H1 (cell line): ENCODE data around the gene YEATS2. TPM values are rescaled to one million over a fixed set of nuclear protein-coding genes. Genes with fewer than 3 reads are reported as not detected.

Experiments used
- CTCF ChIA-PET: fragments of 300-600 bp; sonication (Branson Sonifier 250); formaldehyde crosslinking; loops from one replicate; lab custom pipeline; 2021; ENCODE audit not compliant: partially characterized antibody; lab: Charles Lee
- POLR2A ChIA-PET: fragments of 300-600 bp; sonication (Branson Sonifier 250); formaldehyde crosslinking; loops from one replicate; lab custom pipeline; 2021; ENCODE audit warnings: inconsistent platforms; ENCODE audit not compliant: partially characterized antibody; lab: Charles Lee
- DNase-seq, 2 experiments: peaks; one replicate each; pipeline versions ENCODE4 v3.0.0 to v3.0.0-alpha.2; 2010 to 2022; ENCODE audit warnings: low spot score in 2 of 2, low read depth in 1 of 2, mixed read lengths in 1 of 2
- FAIRE-seq: peaks from 2 replicates; lab custom pipeline; 2011; peaks lifted over from hg19 to GRCh38; lab: Jason Lieb, UNC
- H2AFZ ChIP-seq: 2 replicates; pipeline ENCODE4 v1.8.1; 2012; ENCODE audit warnings: low read length, inconsistent platforms
- H2AK5ac ChIP-seq: 2 replicates; pipeline ENCODE4 v1.6.1; 2013; ENCODE audit warnings: low read depth, low read length
- H2BK120ac ChIP-seq: replicated peaks from 2 replicates; pipeline ENCODE3; 2013; ENCODE audit warnings: low read depth, low read length, inconsistent platforms
- H2BK12ac ChIP-seq: 2 replicates; pipeline ENCODE4 v1.6.1; 2013; ENCODE audit warnings: low read depth, low read length
- H2BK15ac ChIP-seq: 2 replicates; pipeline ENCODE4 v1.6.1; 2013; ENCODE audit warnings: low read length
- H2BK20ac ChIP-seq: 2 replicates; pipeline ENCODE4 v1.6.1; 2013; ENCODE audit warnings: low read length
- H2BK5ac ChIP-seq: 2 replicates; pipeline ENCODE4 v1.6.1; 2013; ENCODE audit warnings: low read depth, low read length
- H3K14ac ChIP-seq: 2 replicates; pipeline ENCODE4 v1.6.1; 2013; ENCODE audit warnings: inconsistent platforms; ENCODE audit not compliant: insufficient read length
- H3K18ac ChIP-seq: 2 replicates; pipeline ENCODE4 v1.6.1; 2013; ENCODE audit warnings: low read length; ENCODE audit errors: extremely low read depth
- H3K23ac ChIP-seq: 2 replicates; pipeline ENCODE4 v1.6.1; 2013; ENCODE audit warnings: inconsistent platforms; ENCODE audit not compliant: insufficient read length
- H3K23me2 ChIP-seq: 2 replicates; pipeline ENCODE4 v1.6.1; 2013; ENCODE audit warnings: low read depth, low read length
- H3K27ac ChIP-seq: 2 replicates; pipeline ENCODE4 v1.6.1; 2011; ENCODE audit warnings: low read depth, low read length, inconsistent platforms
- H3K27me3 ChIP-seq, 4 experiments: replicated peaks in 1 of 4; 1 replicate in 1 of 4; 2 replicates in 3 of 4; pipeline versions ENCODE4 v1.6.1 to v1.8.1; 2011 to 2013; ENCODE audit warnings: low read length in 3 of 4, mild to moderate bottlenecking in 3 of 4, inconsistent platforms in 2 of 4, mixed read lengths in 2 of 4, moderate library complexity in 1 of 4; ENCODE audit not compliant: control insufficient read depth in 3 of 4, insufficient read depth in 3 of 4; ENCODE audit errors: extremely low read depth in 1 of 4
- H3K36me3 ChIP-seq, 4 experiments: 2 replicates each; pipeline versions ENCODE4 v1.6.1 to v1.8.1; 2011 to 2013; ENCODE audit warnings: mild to moderate bottlenecking in 4 of 4, low read length in 3 of 4, moderate library complexity in 2 of 4, control low read depth in 1 of 4, inconsistent platforms in 1 of 4; ENCODE audit not compliant: insufficient read depth in 4 of 4, control insufficient read depth in 2 of 4
- H3K4ac ChIP-seq: replicated peaks from 2 replicates; pipeline ENCODE3; 2013; ENCODE audit warnings: low read length, low read depth, mixed read lengths, inconsistent platforms; ENCODE audit not compliant: insufficient read length
- H3K4me1 ChIP-seq, 4 experiments: replicated peaks in 1 of 4; 1 replicate in 1 of 4; 2 replicates in 3 of 4; pipeline versions ENCODE4 v1.6.1 to v1.8.1; 2011 to 2013; ENCODE audit warnings: low read length in 3 of 4, inconsistent platforms in 2 of 4, mixed read lengths in 1 of 4; ENCODE audit not compliant: insufficient read depth in 4 of 4, control insufficient read depth in 3 of 4
- H3K4me2 ChIP-seq, 2 experiments: 2 replicates each; pipeline versions ENCODE4 v1.6.1 to v1.8.1; 2011 to 2013; ENCODE audit warnings: low read depth in 2 of 2, low read length in 2 of 2, control low read depth in 1 of 2, inconsistent platforms in 1 of 2, mild to moderate bottlenecking in 1 of 2; ENCODE audit not compliant: insufficient read depth in 1 of 2
- H3K4me3 ChIP-seq, 4 experiments: fragments of 200-600, 300-600 bp in 1 of 4; sonication (generic), shearing (Covaris generic), sonication (Bioruptor Twin) in 1 of 4; 2 replicates each; pipeline versions ENCODE4 v1.5.1 to v1.8.1; 2011 to 2016; ENCODE audit warnings: low read length in 4 of 4, low read depth in 3 of 4, control low read depth in 2 of 4, inconsistent platforms in 2 of 4, mild to moderate bottlenecking in 2 of 4, mixed read lengths in 1 of 4, moderate library complexity in 1 of 4; ENCODE audit not compliant: insufficient read depth in 2 of 4; ENCODE audit errors: extremely low read depth in 1 of 4
- H3K56ac ChIP-seq: replicated peaks from 2 replicates; pipeline ENCODE3; 2013; ENCODE audit warnings: low read depth, mild to moderate bottlenecking, mixed read lengths, low read length, inconsistent platforms; ENCODE audit not compliant: insufficient read length
- H3K79me1 ChIP-seq: 2 replicates; pipeline ENCODE4 v1.6.1; 2013; ENCODE audit warnings: low read depth, low read length, control low read depth
- H3K79me2 ChIP-seq, 2 experiments: 2 replicates each; pipeline versions ENCODE4 v1.6.1 to v1.8.1; 2012 to 2013; ENCODE audit warnings: low read length in 2 of 2, mild to moderate bottlenecking in 2 of 2, inconsistent platforms in 1 of 2; ENCODE audit not compliant: insufficient read depth in 2 of 2, control insufficient read depth in 1 of 2
- H3K9ac ChIP-seq, 4 experiments: replicated peaks in 1 of 4; 1 replicate in 1 of 4; 2 replicates in 3 of 4; pipeline versions ENCODE4 v1.6.1 to v1.8.1; 2011 to 2013; ENCODE audit warnings: low read depth in 3 of 4, low read length in 3 of 4, control low read depth in 2 of 4, mild to moderate bottlenecking in 2 of 4, moderate library complexity in 2 of 4, inconsistent platforms in 1 of 4; ENCODE audit errors: extremely low read depth in 1 of 4
- H3K9me3 ChIP-seq, 2 experiments: 2 replicates each; pipeline versions ENCODE4 v1.6.1 to v1.8.1; 2012 to 2013; ENCODE audit warnings: mild to moderate bottlenecking in 2 of 2, moderate library complexity in 2 of 2, control low read depth in 1 of 2, inconsistent platforms in 1 of 2, low read depth in 1 of 2, low read length in 1 of 2, mixed read lengths in 1 of 2; ENCODE audit not compliant: insufficient read depth in 2 of 2
- H4K20me1 ChIP-seq, 2 experiments: replicated peaks in 1 of 2; 2 replicates each; pipeline versions ENCODE3 to v1.8.1; 2011 to 2013; ENCODE audit warnings: inconsistent platforms in 2 of 2, low read length in 2 of 2, mild to moderate bottlenecking in 1 of 2; ENCODE audit not compliant: insufficient read depth in 2 of 2, control insufficient read depth in 1 of 2
- H4K5ac ChIP-seq: 2 replicates; pipeline ENCODE4 v1.6.1; 2013; ENCODE audit warnings: low read length, low read depth, mixed read lengths, inconsistent platforms; ENCODE audit not compliant: insufficient read length
- H4K8ac ChIP-seq: 2 replicates; pipeline ENCODE4 v1.8.0; 2013; ENCODE audit warnings: mild to moderate bottlenecking, moderate library complexity, low read length, inconsistent platforms; ENCODE audit not compliant: insufficient read depth; ENCODE audit errors: extremely low read depth
- H4K91ac ChIP-seq: replicated peaks from 2 replicates; pipeline ENCODE3; 2013; ENCODE audit warnings: low read length, mixed read lengths, inconsistent platforms; ENCODE audit not compliant: insufficient read length
- FOSL1 ChIP-seq: IDR thresholded peaks from 2 replicates; pipeline ENCODE4 v1.6.1; 2011; ENCODE audit warnings: mild to moderate bottlenecking, low read depth, low read length, moderate library complexity; ENCODE audit not compliant: insufficient read depth
- GTF2F1 ChIP-seq: IDR thresholded peaks from 2 replicates; pipeline ENCODE4 v1.6.1; 2012; ENCODE audit warnings: low read depth, low read length, improper control_type of control experiment, borderline replicate concordance
- JUND ChIP-seq: IDR thresholded peaks from 2 replicates; pipeline ENCODE4 v1.6.1; 2011; ENCODE audit warnings: mild to moderate bottlenecking, improper control_type of control experiment, low read length
- POLR2AphosphoS5 ChIP-seq: IDR thresholded peaks from 2 replicates; pipeline ENCODE4 v1.6.1; 2011; ENCODE audit warnings: low read depth, low read length
- WGBS, 2 experiments: shearing (Covaris generic) in 1 of 2; methylation state at CpG; one replicate each; pipeline versions ENCODE4 v1.1.6 to v1.1.7; 2013 to 2015; ENCODE audit warnings: low lambda C conversion rate in 2 of 2, mixed read lengths in 2 of 2, inconsistent platforms in 1 of 2, low coverage in 1 of 2, missing lambda C conversion rate in 1 of 2; ENCODE audit not compliant: insufficient replicate concordance in 2 of 2, insufficient coverage in 1 of 2, insufficient read length in 1 of 2; ENCODE audit errors: extremely low coverage in 1 of 2, missing lambda C conversion rate in 1 of 2; 5-methylcytosine and 5-hydroxymethylcytosine counted together
- polyA plus RNA-seq, 7 experiments: library from polyadenylated mRNA; depleted of rRNA in 3 of 7; stranded (reverse) in 5 of 7; unstranded in 2 of 7; fragments of >200 nt in 5 of 7; fragments of 200-250 nt in 2 of 7; gene quantifications; 1 replicate in 5 of 7; 2 replicates in 1 of 7; 4 replicates in 1 of 7; pipeline versions ENCODE4 v1.2.1 to v1.2.3, GENCODE V29; 2011 to 2013; ENCODE audit warnings: missing spikeins in 2 of 7, mixed read lengths in 2 of 7
- total RNA-seq: library from RNA; stranded (reverse); fragmentation: NEBNext Ultra II Directional; extraction: Animal tissue kit (Norgen Biotek cat#: 25700); gene quantifications from 2 replicates; pipeline ENCODE4 v1.2.1, GENCODE V29; 2021

The YEATS2 gene
- total and polyA plus RNA-seq, 2 of the 8 experiments (the other 6 are each of a cell fraction or from before 2014, with no cell fraction given), result 35.3 to 53.7 TPM

DNA sequence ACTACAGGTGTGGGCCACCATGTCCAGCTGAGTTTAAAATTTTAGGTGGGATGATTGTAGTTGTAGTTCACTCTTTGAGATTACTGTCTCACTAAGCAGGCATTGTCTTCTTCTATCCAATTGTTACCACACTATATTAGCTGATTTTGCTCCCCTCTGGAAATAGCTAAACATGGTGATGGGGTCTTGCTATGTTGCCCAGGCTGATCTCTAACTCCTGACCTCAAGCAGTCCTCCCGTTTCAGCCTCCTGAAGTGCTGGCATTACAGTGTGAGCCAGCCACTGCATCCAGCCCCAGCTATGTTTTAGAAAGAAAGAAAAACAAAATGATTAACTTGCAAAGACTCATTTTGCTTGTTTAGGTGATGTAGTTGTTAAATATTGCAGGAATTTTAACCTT lies 30.6 kb downstream of the YEATS2 start:
- Histone ChIP-seq H3K4ac (no peak overlapping the region), H4K20me1 (peaks cover 0 to 4% of the 10 kb centered on the region in 2 experiments), H2AFZ (no peak overlapping the region), H3K23ac (no peak overlapping the region), H3K4me1 (no peaks in the 10 kb centered on the region), H2BK5ac (no peak overlapping the region), H3K79me1 (no peaks in the 10 kb centered on the region), H3K9ac (no peak overlapping the region), H3K23me2 (no peaks in the 10 kb centered on the region), H2AK5ac (no peak overlapping the region), H3K27me3 (no peaks in the 10 kb centered on the region), H3K36me3 (peaks cover 17 to 80% (median 48%) of the 10 kb centered on the region in 4 experiments), H3K27ac (no peak overlapping the region), H4K91ac (no peak overlapping the region), H4K8ac (no peak overlapping the region), H3K79me2 (no peaks in the 10 kb centered on the region; a peak in 1 of 4 replicates), H2BK120ac (no peak overlapping the region), H3K14ac (no peak overlapping the region), H2BK15ac (no peak overlapping the region), H4K5ac (no peak overlapping the region), H3K9me3 (no peaks in the 10 kb centered on the region), H3K4me3 (no peak overlapping the region), H3K56ac (no peak overlapping the region), H3K18ac (no peak overlapping the region), H2BK20ac (no peak overlapping the region), H2BK12ac (no peak overlapping the region), H3K4me2 (no peak overlapping the region)
- no peak for TF ChIP-seq FOSL1
- no peak for TF ChIP-seq GTF2F1
- no peak for TF ChIP-seq JUND
- no peak for TF ChIP-seq POLR2AphosphoS5
- POLR2A ChIA-PET, result interaction anchor here (1.5 kb wide), 1 partner anchor 12 kb away, joined by 3 read pairs; no protein-coding TSS in a partner anchor
- WGBS, 2 experiments, result 78% methylated on average over 1 of the region's 1 CpG; no CpG with 5 or more reads in 1 of the 2 experiments
- CTCF ChIA-PET, result interaction anchor here (0.9 to 1.5 kb wide), 3 partner anchors 12 to 260 kb away, joined by 3 read pairs; no protein-coding TSS in a partner anchor
- DNase-seq (no peak), FAIRE-seq (no peak)
